ENCODE data around the gene SQSTM1.

The SQSTM1 gene

GRCh38 chr5:179794171-179794570 is 26.5 kb upstream of the SQSTM1 start:
- no peaks in the 10 kb centered on the region for H3K27me3 ChIP-seq (ENCODE audit: control insufficient read depth in 2 of 2, insufficient read depth in 2 of 2, low read length in 2 of 2)
- no peaks in the 10 kb centered on the region for H3K9me3 ChIP-seq (ENCODE audit: control insufficient read depth in 2 of 2, low read length in 2 of 2)
- H3K27ac ChIP-seq (ENCODE audit: low read depth in 2 of 2, low read length in 2 of 2), result peak overlapping the region in 1 of 2 donors; percentile 46
- peaks cover 21 to 31% of the 10 kb centered on the region in 2 donors for H3K4me1 ChIP-seq (ENCODE audit: control insufficient read depth in 2 of 2, insufficient read depth in 2 of 2, low read length in 2 of 2)
- peak overlapping the region in 1 of 2 donors; percentile 37 for H3K4me3 ChIP-seq (ENCODE audit: low read length in 2 of 2)
- H3K36me3 ChIP-seq (ENCODE audit: control insufficient read depth in 2 of 2, insufficient read depth in 2 of 2, low read length in 2 of 2), result peaks cover 19 to 21% of the 10 kb centered on the region in 2 donors
- peak overlapping the region in 1 of 2 donors; percentile 34 for H3K9ac ChIP-seq (ENCODE audit: low read depth in 1 of 2, low read length in 2 of 2)

- H3K27ac ChIP-seq (ENCODE audit: low read depth in 2 of 2, low read length in 2 of 2), result no peak overlapping the region
- no peak overlapping the region for H3K9ac ChIP-seq (ENCODE audit: low read depth in 1 of 2, low read length in 2 of 2)
- H3K9me3 ChIP-seq (ENCODE audit: control insufficient read depth in 2 of 2, low read length in 2 of 2), result no peaks in the 10 kb centered on the region
- peak overlapping the region in 1 of 2 donors; percentile 65 for H3K4me3 ChIP-seq (ENCODE audit: low read length in 2 of 2)
- H3K36me3 ChIP-seq (ENCODE audit: control insufficient read depth in 2 of 2, insufficient read depth in 2 of 2, low read length in 2 of 2), result peaks cover 23 to 25% of the 10 kb centered on the region in 2 donors
- H3K4me1 ChIP-seq (ENCODE audit: control insufficient read depth in 2 of 2, insufficient read depth in 2 of 2, low read length in 2 of 2), result peaks cover 21 to 31% of the 10 kb centered on the region in 2 donors
- H3K27me3 ChIP-seq (ENCODE audit: control insufficient read depth in 2 of 2, insufficient read depth in 2 of 2, low read length in 2 of 2), result no peaks in the 10 kb centered on the region
These were observed 26.1 kb upstream of the SQSTM1 start for GRCh38 chr5:179794575-179794974.

- Histone ChIP-seq H3K27me3 (ENCODE audit: control insufficient read depth in 2 of 2, insufficient read depth in 2 of 2, low read length in 2 of 2) (no peaks in the 10 kb centered on the region), H3K4me3 (ENCODE audit: low read length in 2 of 2) (peak overlapping the region; percentile 59 to 65), H3K36me3 (ENCODE audit: control insufficient read depth in 2 of 2, insufficient read depth in 2 of 2, low read length in 2 of 2) (peaks cover 30 to 32% of the 10 kb centered on the region in 2 donors), H3K9ac (ENCODE audit: low read depth in 1 of 2, low read length in 2 of 2) (peak overlapping the region; percentile 45 to 65), H3K27ac (ENCODE audit: low read depth in 2 of 2, low read length in 2 of 2) (peak overlapping the region; percentile 74 to 78), H3K4me1 (ENCODE audit: control insufficient read depth in 2 of 2, insufficient read depth in 2 of 2, low read length in 2 of 2) (peaks cover 21 to 31% of the 10 kb centered on the region in 2 donors), H3K9me3 (ENCODE audit: control insufficient read depth in 2 of 2, low read length in 2 of 2) (no peaks in the 10 kb centered on the region)
These were observed 25.4 kb upstream of the SQSTM1 start for GRCh38 chr5:179795049-179795862.

GRCh38 chr5:179795863-179796833 is 24.6 kb upstream of the SQSTM1 start:
- H3K4me1 ChIP-seq (ENCODE audit: control insufficient read depth in 2 of 2, insufficient read depth in 2 of 2, low read length in 2 of 2), result peaks cover 21 to 31% of the 10 kb centered on the region in 2 donors

GRCh38 chr5:179796877-179797608 is 23.7 kb upstream of the SQSTM1 start:
- peak overlapping the region; percentile 59 to 67 for H3K4me3 ChIP-seq (ENCODE audit: low read length in 2 of 2)
- H3K36me3 ChIP-seq (ENCODE audit: control insufficient read depth in 2 of 2, insufficient read depth in 2 of 2, low read length in 2 of 2), result peaks cover 43% of the 10 kb centered on the region in 2 donors
- peak overlapping the region; percentile 56 to 59 for H3K9ac ChIP-seq (ENCODE audit: low read depth in 1 of 2, low read length in 2 of 2)
- H3K27me3 ChIP-seq (ENCODE audit: control insufficient read depth in 2 of 2, insufficient read depth in 2 of 2, low read length in 2 of 2), result no peaks in the 10 kb centered on the region
- H3K4me1 ChIP-seq (ENCODE audit: control insufficient read depth in 2 of 2, insufficient read depth in 2 of 2, low read length in 2 of 2), result peaks cover 21 to 31% of the 10 kb centered on the region in 2 donors
- no peaks in the 10 kb centered on the region for H3K9me3 ChIP-seq (ENCODE audit: control insufficient read depth in 2 of 2, low read length in 2 of 2)
- H3K27ac ChIP-seq (ENCODE audit: low read depth in 2 of 2, low read length in 2 of 2), result peak overlapping the region; percentile 74 to 78

More at GRCh38 chr5:179795863-179796833, 24.6 kb upstream of the SQSTM1 start:
- H3K36me3 ChIP-seq (ENCODE audit: control insufficient read depth in 2 of 2, insufficient read depth in 2 of 2, low read length in 2 of 2), result peaks cover 38 to 40% of the 10 kb centered on the region in 2 donors
- peak overlapping the region; percentile 59 to 67 for H3K4me3 ChIP-seq (ENCODE audit: low read length in 2 of 2)
- H3K27me3 ChIP-seq (ENCODE audit: control insufficient read depth in 2 of 2, insufficient read depth in 2 of 2, low read length in 2 of 2), result no peaks in the 10 kb centered on the region
- no peaks in the 10 kb centered on the region for H3K9me3 ChIP-seq (ENCODE audit: control insufficient read depth in 2 of 2, low read length in 2 of 2)
- H3K27ac ChIP-seq (ENCODE audit: low read depth in 2 of 2, low read length in 2 of 2), result peak overlapping the region; percentile 74 to 78
- H3K9ac ChIP-seq (ENCODE audit: low read depth in 1 of 2, low read length in 2 of 2), result peak overlapping the region; percentile 59 to 65

- Histone ChIP-seq H3K4me1 (ENCODE audit: control insufficient read depth in 2 of 2, insufficient read depth in 2 of 2, low read length in 2 of 2) (peaks cover 25 to 30% of the 10 kb centered on the region in 2 donors), H3K9me3 (ENCODE audit: control insufficient read depth in 2 of 2, low read length in 2 of 2) (no peaks in the 10 kb centered on the region), H3K4me3 (ENCODE audit: low read length in 2 of 2) (no peak overlapping the region), H3K9ac (ENCODE audit: low read depth in 1 of 2, low read length in 2 of 2) (no peak overlapping the region), H3K36me3 (ENCODE audit: control insufficient read depth in 2 of 2, insufficient read depth in 2 of 2, low read length in 2 of 2) (peaks cover 44 to 49% of the 10 kb centered on the region in 2 donors), H3K27me3 (ENCODE audit: control insufficient read depth in 2 of 2, insufficient read depth in 2 of 2, low read length in 2 of 2) (no peaks in the 10 kb centered on the region), H3K27ac (ENCODE audit: low read depth in 2 of 2, low read length in 2 of 2) (no peak overlapping the region)
These were observed 23.0 kb upstream of the SQSTM1 start for GRCh38 chr5:179797741-179798140.

GRCh38 chr5:179798144-179798770 is 22.4 kb upstream of the SQSTM1 start:
- no peaks in the 10 kb centered on the region for H3K27me3 ChIP-seq (ENCODE audit: control insufficient read depth in 2 of 2, insufficient read depth in 2 of 2, low read length in 2 of 2)
- no peak overlapping the region for H3K27ac ChIP-seq (ENCODE audit: low read depth in 2 of 2, low read length in 2 of 2)
- H3K9me3 ChIP-seq (ENCODE audit: control insufficient read depth in 2 of 2, low read length in 2 of 2), result no peaks in the 10 kb centered on the region
- H3K4me1 ChIP-seq (ENCODE audit: control insufficient read depth in 2 of 2, insufficient read depth in 2 of 2, low read length in 2 of 2), result peaks cover 30 to 32% of the 10 kb centered on the region in 2 donors
- peaks cover 44 to 50% of the 10 kb centered on the region in 2 donors for H3K36me3 ChIP-seq (ENCODE audit: control insufficient read depth in 2 of 2, insufficient read depth in 2 of 2, low read length in 2 of 2)
- no peak overlapping the region for H3K9ac ChIP-seq (ENCODE audit: low read depth in 1 of 2, low read length in 2 of 2)
- H3K4me3 ChIP-seq (ENCODE audit: low read length in 2 of 2), result no peak overlapping the region

GRCh38 chr5:179798771-179799643 is 21.7 kb upstream of the SQSTM1 start:
- Histone ChIP-seq H3K9me3 (ENCODE audit: control insufficient read depth in 2 of 2, low read length in 2 of 2) (no peaks in the 10 kb centered on the region), H3K9ac (ENCODE audit: low read depth in 1 of 2, low read length in 2 of 2) (no peak overlapping the region), H3K4me3 (ENCODE audit: low read length in 2 of 2) (no peak overlapping the region), H3K4me1 (ENCODE audit: control insufficient read depth in 2 of 2, insufficient read depth in 2 of 2, low read length in 2 of 2) (peaks cover 33% of the 10 kb centered on the region in 2 donors), H3K27me3 (ENCODE audit: control insufficient read depth in 2 of 2, insufficient read depth in 2 of 2, low read length in 2 of 2) (no peaks in the 10 kb centered on the region), H3K36me3 (ENCODE audit: control insufficient read depth in 2 of 2, insufficient read depth in 2 of 2, low read length in 2 of 2) (peaks cover 44 to 50% of the 10 kb centered on the region in 2 donors), H3K27ac (ENCODE audit: low read depth in 2 of 2, low read length in 2 of 2) (no peak overlapping the region)
